H1 (cell line): ENCODE results near the gene PRAMEF5. TPM values are rescaled to one million over a fixed set of nuclear protein-coding genes. Genes with fewer than 3 reads are reported as not detected.
"Not testable (repeated sequence)": the region's sequence is repeated elsewhere in the genome, so short reads cannot be mapped to it uniquely, and the experiment has no call there.

ENCODE experiments used
- CTCF ChIA-PET: fragments of 300-600 bp; sonication (Branson Sonifier 250); formaldehyde crosslinking; loops from one replicate; lab custom pipeline; 2021; ENCODE audit not compliant: partially characterized antibody; lab: Charles Lee
- POLR2A ChIA-PET: fragments of 300-600 bp; sonication (Branson Sonifier 250); formaldehyde crosslinking; loops from one replicate; lab custom pipeline; 2021; ENCODE audit warnings: inconsistent platforms; ENCODE audit not compliant: partially characterized antibody; lab: Charles Lee
- DNase-seq, 2 experiments: peaks; one replicate each; pipeline versions ENCODE4 v3.0.0 to v3.0.0-alpha.2; 2010 to 2022; ENCODE audit warnings: low spot score in 2 of 2, low read depth in 1 of 2, mixed read lengths in 1 of 2
- FAIRE-seq: peaks from 2 replicates; lab custom pipeline; 2011; peaks lifted over from hg19 to GRCh38; lab: Jason Lieb, UNC
- H2AFZ ChIP-seq: 2 replicates; pipeline ENCODE4 v1.8.1; 2012; ENCODE audit warnings: low read length, inconsistent platforms
- H2AK5ac ChIP-seq: 2 replicates; pipeline ENCODE4 v1.6.1; 2013; ENCODE audit warnings: low read depth, low read length
- H2BK120ac ChIP-seq: replicated peaks from 2 replicates; pipeline ENCODE3; 2013; ENCODE audit warnings: low read depth, low read length, inconsistent platforms
- H2BK12ac ChIP-seq: 2 replicates; pipeline ENCODE4 v1.6.1; 2013; ENCODE audit warnings: low read depth, low read length
- H2BK15ac ChIP-seq: 2 replicates; pipeline ENCODE4 v1.6.1; 2013; ENCODE audit warnings: low read length
- H2BK20ac ChIP-seq: 2 replicates; pipeline ENCODE4 v1.6.1; 2013; ENCODE audit warnings: low read length
- H2BK5ac ChIP-seq: 2 replicates; pipeline ENCODE4 v1.6.1; 2013; ENCODE audit warnings: low read depth, low read length
- H3K14ac ChIP-seq: 2 replicates; pipeline ENCODE4 v1.6.1; 2013; ENCODE audit warnings: inconsistent platforms; ENCODE audit not compliant: insufficient read length
- H3K18ac ChIP-seq: 2 replicates; pipeline ENCODE4 v1.6.1; 2013; ENCODE audit warnings: low read length; ENCODE audit errors: extremely low read depth
- H3K23ac ChIP-seq: 2 replicates; pipeline ENCODE4 v1.6.1; 2013; ENCODE audit warnings: inconsistent platforms; ENCODE audit not compliant: insufficient read length
- H3K23me2 ChIP-seq: 2 replicates; pipeline ENCODE4 v1.6.1; 2013; ENCODE audit warnings: low read depth, low read length
- H3K27ac ChIP-seq: 2 replicates; pipeline ENCODE4 v1.6.1; 2011; ENCODE audit warnings: low read depth, low read length, inconsistent platforms
- H3K27me3 ChIP-seq, 4 experiments: replicated peaks in 1 of 4; 1 replicate in 1 of 4; 2 replicates in 3 of 4; pipeline versions ENCODE4 v1.6.1 to v1.8.1; 2011 to 2013; ENCODE audit warnings: low read length in 3 of 4, mild to moderate bottlenecking in 3 of 4, inconsistent platforms in 2 of 4, mixed read lengths in 2 of 4, moderate library complexity in 1 of 4; ENCODE audit not compliant: control insufficient read depth in 3 of 4, insufficient read depth in 3 of 4; ENCODE audit errors: extremely low read depth in 1 of 4
- H3K36me3 ChIP-seq, 4 experiments: 2 replicates each; pipeline versions ENCODE4 v1.6.1 to v1.8.1; 2011 to 2013; ENCODE audit warnings: mild to moderate bottlenecking in 4 of 4, low read length in 3 of 4, moderate library complexity in 2 of 4, control low read depth in 1 of 4, inconsistent platforms in 1 of 4; ENCODE audit not compliant: insufficient read depth in 4 of 4, control insufficient read depth in 2 of 4
- H3K4ac ChIP-seq: replicated peaks from 2 replicates; pipeline ENCODE3; 2013; ENCODE audit warnings: low read length, low read depth, mixed read lengths, inconsistent platforms; ENCODE audit not compliant: insufficient read length
- H3K4me1 ChIP-seq, 4 experiments: replicated peaks in 1 of 4; 1 replicate in 1 of 4; 2 replicates in 3 of 4; pipeline versions ENCODE4 v1.6.1 to v1.8.1; 2011 to 2013; ENCODE audit warnings: low read length in 3 of 4, inconsistent platforms in 2 of 4, mixed read lengths in 1 of 4; ENCODE audit not compliant: insufficient read depth in 4 of 4, control insufficient read depth in 3 of 4
- H3K4me2 ChIP-seq, 2 experiments: 2 replicates each; pipeline versions ENCODE4 v1.6.1 to v1.8.1; 2011 to 2013; ENCODE audit warnings: low read depth in 2 of 2, low read length in 2 of 2, control low read depth in 1 of 2, inconsistent platforms in 1 of 2, mild to moderate bottlenecking in 1 of 2; ENCODE audit not compliant: insufficient read depth in 1 of 2
- H3K4me3 ChIP-seq, 4 experiments: fragments of 200-600, 300-600 bp in 1 of 4; sonication (generic), shearing (Covaris generic), sonication (Bioruptor Twin) in 1 of 4; 2 replicates each; pipeline versions ENCODE4 v1.5.1 to v1.8.1; 2011 to 2016; ENCODE audit warnings: low read length in 4 of 4, low read depth in 3 of 4, control low read depth in 2 of 4, inconsistent platforms in 2 of 4, mild to moderate bottlenecking in 2 of 4, mixed read lengths in 1 of 4, moderate library complexity in 1 of 4; ENCODE audit not compliant: insufficient read depth in 2 of 4; ENCODE audit errors: extremely low read depth in 1 of 4
- H3K56ac ChIP-seq: replicated peaks from 2 replicates; pipeline ENCODE3; 2013; ENCODE audit warnings: low read depth, mild to moderate bottlenecking, mixed read lengths, low read length, inconsistent platforms; ENCODE audit not compliant: insufficient read length
- H3K79me1 ChIP-seq: 2 replicates; pipeline ENCODE4 v1.6.1; 2013; ENCODE audit warnings: low read depth, low read length, control low read depth
- H3K79me2 ChIP-seq, 2 experiments: 2 replicates each; pipeline versions ENCODE4 v1.6.1 to v1.8.1; 2012 to 2013; ENCODE audit warnings: low read length in 2 of 2, mild to moderate bottlenecking in 2 of 2, inconsistent platforms in 1 of 2; ENCODE audit not compliant: insufficient read depth in 2 of 2, control insufficient read depth in 1 of 2
- H3K9ac ChIP-seq, 4 experiments: replicated peaks in 1 of 4; 1 replicate in 1 of 4; 2 replicates in 3 of 4; pipeline versions ENCODE4 v1.6.1 to v1.8.1; 2011 to 2013; ENCODE audit warnings: low read depth in 3 of 4, low read length in 3 of 4, control low read depth in 2 of 4, mild to moderate bottlenecking in 2 of 4, moderate library complexity in 2 of 4, inconsistent platforms in 1 of 4; ENCODE audit errors: extremely low read depth in 1 of 4
- H3K9me3 ChIP-seq, 2 experiments: 2 replicates each; pipeline versions ENCODE4 v1.6.1 to v1.8.1; 2012 to 2013; ENCODE audit warnings: mild to moderate bottlenecking in 2 of 2, moderate library complexity in 2 of 2, control low read depth in 1 of 2, inconsistent platforms in 1 of 2, low read depth in 1 of 2, low read length in 1 of 2, mixed read lengths in 1 of 2; ENCODE audit not compliant: insufficient read depth in 2 of 2
- H4K20me1 ChIP-seq, 2 experiments: replicated peaks in 1 of 2; 2 replicates each; pipeline versions ENCODE3 to v1.8.1; 2011 to 2013; ENCODE audit warnings: inconsistent platforms in 2 of 2, low read length in 2 of 2, mild to moderate bottlenecking in 1 of 2; ENCODE audit not compliant: insufficient read depth in 2 of 2, control insufficient read depth in 1 of 2
- H4K5ac ChIP-seq: 2 replicates; pipeline ENCODE4 v1.6.1; 2013; ENCODE audit warnings: low read length, low read depth, mixed read lengths, inconsistent platforms; ENCODE audit not compliant: insufficient read length
- H4K8ac ChIP-seq: 2 replicates; pipeline ENCODE4 v1.8.0; 2013; ENCODE audit warnings: mild to moderate bottlenecking, moderate library complexity, low read length, inconsistent platforms; ENCODE audit not compliant: insufficient read depth; ENCODE audit errors: extremely low read depth
- H4K91ac ChIP-seq: replicated peaks from 2 replicates; pipeline ENCODE3; 2013; ENCODE audit warnings: low read length, mixed read lengths, inconsistent platforms; ENCODE audit not compliant: insufficient read length
- WGBS, 2 experiments: shearing (Covaris generic) in 1 of 2; methylation state at CpG; one replicate each; pipeline versions ENCODE4 v1.1.6 to v1.1.7; 2013 to 2015; ENCODE audit warnings: low lambda C conversion rate in 2 of 2, mixed read lengths in 2 of 2, inconsistent platforms in 1 of 2, low coverage in 1 of 2, missing lambda C conversion rate in 1 of 2; ENCODE audit not compliant: insufficient replicate concordance in 2 of 2, insufficient coverage in 1 of 2, insufficient read length in 1 of 2; ENCODE audit errors: extremely low coverage in 1 of 2, missing lambda C conversion rate in 1 of 2; 5-methylcytosine and 5-hydroxymethylcytosine counted together
- polyA plus RNA-seq, 7 experiments: library from polyadenylated mRNA; depleted of rRNA in 3 of 7; stranded (reverse) in 5 of 7; unstranded in 2 of 7; fragments of >200 nt in 5 of 7; fragments of 200-250 nt in 2 of 7; gene quantifications; 1 replicate in 5 of 7; 2 replicates in 1 of 7; 4 replicates in 1 of 7; pipeline versions ENCODE4 v1.2.1 to v1.2.3, GENCODE V29; 2011 to 2013; ENCODE audit warnings: missing spikeins in 2 of 7, mixed read lengths in 2 of 7
- total RNA-seq: library from RNA; stranded (reverse); fragmentation: NEBNext Ultra II Directional; extraction: Animal tissue kit (Norgen Biotek cat#: 25700); gene quantifications from 2 replicates; pipeline ENCODE4 v1.2.1, GENCODE V29; 2021

The PRAMEF5 gene
- total and polyA plus RNA-seq, 2 of the 8 experiments (the other 6 are each of a cell fraction or from before 2014, with no cell fraction given), result not detected

GRCh38 chr1:13297216-13297931 is 43.4 kb downstream of the PRAMEF5 start:
- H3K23me2 ChIP-seq, FAIRE-seq, H2AK5ac ChIP-seq, CTCF ChIA-PET, DNase-seq, H3K27me3 ChIP-seq, H2BK15ac ChIP-seq, H2BK5ac ChIP-seq, H2BK20ac ChIP-seq, H3K9me3 ChIP-seq, H3K79me1 ChIP-seq, H3K23ac ChIP-seq, H3K27ac ChIP-seq, H3K4me3 ChIP-seq, H4K5ac ChIP-seq, H4K8ac ChIP-seq, H2BK12ac ChIP-seq, H3K18ac ChIP-seq, H4K20me1 ChIP-seq, H3K14ac ChIP-seq, H3K4me2 ChIP-seq, H2AFZ ChIP-seq, H3K9ac ChIP-seq, H3K79me2 ChIP-seq, H3K56ac ChIP-seq, H2BK120ac ChIP-seq, H3K4me1 ChIP-seq, H3K36me3 ChIP-seq, POLR2A ChIA-PET, H3K4ac ChIP-seq, H4K91ac ChIP-seq: not testable (repeated sequence)
- WGBS, 2 experiments, result 100% methylated on average over 1 of the region's 5 CpGs; no CpG with 5 or more reads in 1 of the 2 experiments

- H4K20me1 ChIP-seq, H3K23ac ChIP-seq, H3K79me2 ChIP-seq, CTCF ChIA-PET, H3K36me3 ChIP-seq, H2BK15ac ChIP-seq, H3K27ac ChIP-seq, H3K79me1 ChIP-seq, H2AK5ac ChIP-seq, H2BK20ac ChIP-seq, H3K4me1 ChIP-seq, POLR2A ChIA-PET, H3K56ac ChIP-seq, FAIRE-seq, H4K91ac ChIP-seq, H3K4me2 ChIP-seq, H2BK5ac ChIP-seq, H3K27me3 ChIP-seq, H3K14ac ChIP-seq, H3K23me2 ChIP-seq, H4K8ac ChIP-seq, H3K18ac ChIP-seq, H2BK12ac ChIP-seq, H3K9ac ChIP-seq, H3K4me3 ChIP-seq, H3K4ac ChIP-seq, H4K5ac ChIP-seq, H2AFZ ChIP-seq, H3K9me3 ChIP-seq, H2BK120ac ChIP-seq, DNase-seq: not testable (repeated sequence)
- no CpG with 5 or more reads among the region's 27 CpGs for WGBS, 2 experiments
Observed at GRCh38 chr1:13298699-13299098, 44.7 kb downstream of the PRAMEF5 start.
